Natural killer cell (primary cell): ENCODE results near the gene CNBP. TPM values are rescaled to one million over a fixed set of nuclear protein-coding genes. Genes with fewer than 3 reads are reported as not detected.
"Not testable (repeated sequence)": the region's sequence is repeated elsewhere in the genome, so short reads cannot be mapped to it uniquely, and the experiment has no call there.

ENCODE experiments used
- ATAC-seq, 3 donors: fragments of 150-1000 bp in 2 of 3; fragments of 200-7000 bp in 1 of 3; cut with Tn5 transposase; 1 replicate in 1 of 3; 2 replicates in 2 of 3; pipeline ENCODE4 v1.10.0; 2021; ENCODE audit warnings: mild to moderate bottlenecking in 2 of 3, moderate library complexity in 2 of 3
- DNase-seq, 2 donors: peaks; one replicate each; pipeline versions ENCODE4 v3.0.0 to v3.0.0-alpha.2; 2013 to 2021; ENCODE audit warnings: mixed read lengths in 1 of 2
- H3K27ac ChIP-seq: one replicate; pipeline ENCODE4 v1.5.1; 2013; ENCODE audit warnings: mild to moderate bottlenecking, low read length
- H3K27me3 ChIP-seq: one replicate; pipeline ENCODE4 v1.6.1; 2013; ENCODE audit warnings: low read length; ENCODE audit not compliant: control insufficient read depth, insufficient read depth
- H3K36me3 ChIP-seq: one replicate; pipeline ENCODE4 v1.6.1; 2013; ENCODE audit warnings: low read length; ENCODE audit not compliant: control insufficient read depth, insufficient read depth
- H3K4me1 ChIP-seq: one replicate; pipeline ENCODE4 v1.6.1; 2013; ENCODE audit warnings: low read length; ENCODE audit not compliant: control insufficient read depth, insufficient read depth
- H3K4me3 ChIP-seq: one replicate; pipeline ENCODE4 v1.5.1; 2013; ENCODE audit warnings: low read length
- H3K9me3 ChIP-seq: one replicate; pipeline ENCODE4 v1.6.1; 2013; ENCODE audit warnings: low read length; ENCODE audit not compliant: control insufficient read depth, insufficient read depth
- H3K27ac Mint-ChIP-seq, 2 donors: one replicate each; pipeline ENCODE4 v1.8.0; 2022; ENCODE audit warnings: mild to moderate bottlenecking in 2 of 2, mixed read lengths in 2 of 2, moderate library complexity in 1 of 2
- H3K27me3 Mint-ChIP-seq, 2 donors: one replicate each; pipeline ENCODE4 v1.8.0; 2022; ENCODE audit warnings: low read depth in 2 of 2, mixed read lengths in 2 of 2
- H3K36me3 Mint-ChIP-seq: one replicate; pipeline ENCODE4 v1.8.0; 2022; ENCODE audit warnings: mixed read lengths
- H3K4me1 Mint-ChIP-seq, 2 donors: one replicate each; pipeline ENCODE4 v1.8.0; 2022; ENCODE audit warnings: mixed read lengths in 2 of 2
- H3K4me3 Mint-ChIP-seq: one replicate; pipeline ENCODE4 v1.8.0; 2022; ENCODE audit warnings: mild to moderate bottlenecking, moderate library complexity, mixed read lengths
- H3K9me3 Mint-ChIP-seq, 2 donors: one replicate each; pipeline ENCODE4 v1.8.0; 2022; ENCODE audit warnings: mixed read lengths in 2 of 2
- CTCF ChIP-seq: fragments of 200-600 bp; IDR thresholded peaks from one replicate; pipeline ENCODE4 v1.8.0; 2022; ENCODE audit warnings: antibody characterized with exemption
- WGBS: methylation state at CpG from one replicate; pipeline ENCODE4 v1.1.7; 2013; ENCODE audit warnings: missing lambda C conversion rate; ENCODE audit not compliant: insufficient coverage; 5-methylcytosine and 5-hydroxymethylcytosine counted together
- intact Hi-C: fragments of 100-400 bp; cut with micrococcal nuclease; formaldehyde crosslinking; loops from one replicate; pipeline ENCODE4 v1.14.2; 2022
- total RNA-seq, 4 donors: library from RNA; stranded (reverse); fragments of 120-200 nt in 1 of 4; gene quantifications; one replicate each; pipeline versions ENCODE4 v1.2.3 to v1.2.4, GENCODE V29; 2013 to 2022

CNBP gene
- total RNA-seq, 3 donors from 2014 or later (not counting 1 experiment from before 2014, with no cell fraction given): 202 to 223 (median 211) TPM

GRCh38 chr3:129144786-129145185, 38.9 kb downstream of the CNBP start:
- intact Hi-C loops: no loop called here
- H3K27me3 Mint-ChIP-seq: no peaks in the 10 kb centered on the region
- no peaks in the 10 kb centered on the region for H3K9me3 Mint-ChIP-seq
- Histone ChIP-seq H3K36me3 (peaks cover 43% of the 10 kb centered on the region), H3K9me3 (no peaks in the 10 kb centered on the region), H3K4me3 (no peak overlapping the region), H3K27me3 (no peaks in the 10 kb centered on the region), H3K27ac (no peak overlapping the region), H3K4me1 (no peaks in the 10 kb centered on the region)
- peaks cover 8% of the 10 kb centered on the region for H3K36me3 Mint-ChIP-seq
- H3K4me3 Mint-ChIP-seq: no peak overlapping the region
- no peak overlapping the region for H3K27ac Mint-ChIP-seq
- ATAC-seq (no peak), DNase-seq (no peak)
- no peak for TF ChIP-seq CTCF
- no peaks in the 10 kb centered on the region for H3K4me1 Mint-ChIP-seq

GRCh38 chr3:129141011-129141410, 42.7 kb downstream of the CNBP start:
- H3K4me1 ChIP-seq, H3K27ac Mint-ChIP-seq, intact Hi-C loops, H3K9me3 ChIP-seq, H3K4me3 ChIP-seq, H3K9me3 Mint-ChIP-seq, DNase-seq, ATAC-seq, H3K27ac ChIP-seq, H3K27me3 ChIP-seq, H3K4me1 Mint-ChIP-seq, H3K36me3 Mint-ChIP-seq, H3K4me3 Mint-ChIP-seq, H3K27me3 Mint-ChIP-seq: not testable (repeated sequence)
- H3K36me3 ChIP-seq: peaks cover 50% of the 10 kb centered on the region
- WGBS: 99% methylated on average over 3 of the region's 5 CpGs

GRCh38 chr3:129139911-129140310, 43.8 kb downstream of the CNBP start:
- H3K9me3 Mint-ChIP-seq: no peaks in the 10 kb centered on the region
- no peak overlapping the region for H3K4me3 Mint-ChIP-seq
- Histone ChIP-seq H3K27me3 (no peaks in the 10 kb centered on the region), H3K9me3 (no peaks in the 10 kb centered on the region), H3K4me3 (no peak overlapping the region), H3K36me3 (peaks cover 47% of the 10 kb centered on the region), H3K27ac (no peak overlapping the region), H3K4me1 (no peaks in the 10 kb centered on the region)
- peaks cover 8% of the 10 kb centered on the region for H3K36me3 Mint-ChIP-seq
- H3K27ac Mint-ChIP-seq: no peak overlapping the region
- TF ChIP-seq CTCF: no peak
- intact Hi-C loops: no loop called here
- ATAC-seq (no peak), DNase-seq (no peak)
- no peaks in the 10 kb centered on the region for H3K27me3 Mint-ChIP-seq
- 95% methylated on average over 1 of the region's 1 CpG for WGBS
- H3K4me1 Mint-ChIP-seq: no peaks in the 10 kb centered on the region

- H3K4me3 ChIP-seq, H3K27ac ChIP-seq, H3K4me1 ChIP-seq, H3K27ac Mint-ChIP-seq, H3K27me3 Mint-ChIP-seq, H3K9me3 ChIP-seq, intact Hi-C loops, ATAC-seq, DNase-seq, H3K9me3 Mint-ChIP-seq, H3K4me3 Mint-ChIP-seq, H3K27me3 ChIP-seq: not testable (repeated sequence)
- Mint-ChIP-seq H3K4me1 (peaks cover 15 to 24% of the 10 kb centered on the region in 2 donors), H3K36me3 (peaks cover 12% of the 10 kb centered on the region)
- peaks cover 58% of the 10 kb centered on the region for H3K36me3 ChIP-seq
- 96% methylated on average over 10 of the region's 10 CpGs for WGBS
Observed at GRCh38 chr3:129136275-129136674, 47.4 kb downstream of the CNBP start.
